Hepatocyte (in vitro differentiated cells): ENCODE results near the gene KRTAP5-2.

Experiments
- CTCF ChIP-seq: fragments of 200-600 bp; sonication (generic); IDR thresholded peaks from 2 replicates; pipeline ENCODE4 v1.5.1; 2016; ENCODE audit warnings: antibody characterized with exemption, mild to moderate bottlenecking; ENCODE audit not compliant: poor library complexity
- EZH2phosphoT487 ChIP-seq: fragments of 200-600 bp; sonication (generic); IDR thresholded peaks from one replicate; pipeline ENCODE4 v1.6.1; 2018; ENCODE audit warnings: antibody characterized with exemption, mild to moderate bottlenecking, low read depth, moderate library complexity; ENCODE audit not compliant: unreplicated experiment, severe bottlenecking

GRCh38 chr11:1598816-1599215 lies 722 bp upstream of the KRTAP5-2 start:
- TF ChIP-seq CTCF, result no peak
- TF ChIP-seq EZH2phosphoT487, result no peak
